ENCODE results near the gene VSTM1.
"Not testable (repeated sequence)": the region's sequence is repeated elsewhere in the genome, so short reads cannot be mapped to it uniquely, and the experiment has no call there.

Gene VSTM1

GRCh38 chr19:54047616-54048015, 16.1 kb downstream of the VSTM1 start:
- no peaks in the 10 kb centered on the region for H3K4me1 ChIP-seq (ENCODE audit: insufficient read depth, poor library complexity, severe bottlenecking)
- no peak for TF ChIP-seq CTCF (IDR thresholded peaks at IDR 0.05; ENCODE audit: poor library complexity, severe bottlenecking)
- no peak overlapping the region for H3K27ac ChIP-seq (ENCODE audit: poor library complexity, severe bottlenecking)
- no peaks in the 10 kb centered on the region for H3K36me3 ChIP-seq (ENCODE audit: low read depth)
- no peak for DNase-seq (ENCODE audit: low spot score)
- peaks cover 4% of the 10 kb centered on the region for H3K27me3 ChIP-seq (ENCODE audit: insufficient read depth, poor library complexity, severe bottlenecking)
- H3K9me3 ChIP-seq (ENCODE audit: severe bottlenecking), result no peaks in the 10 kb centered on the region
- H3K4me3 ChIP-seq (ENCODE audit: severe bottlenecking), result no peak overlapping the region
- ATAC-seq (ENCODE audit: low read depth), result no peak

- ATAC-seq (ENCODE audit: low read depth), result no peak
- no peak for DNase-seq (ENCODE audit: low spot score)
- Histone ChIP-seq H3K27ac (ENCODE audit: poor library complexity, severe bottlenecking) (no peak overlapping the region), H3K4me3 (ENCODE audit: severe bottlenecking) (no peak overlapping the region), H3K36me3 (ENCODE audit: low read depth) (no peaks in the 10 kb centered on the region), H3K4me1 (ENCODE audit: insufficient read depth, poor library complexity, severe bottlenecking) (peaks cover 11% of the 10 kb centered on the region), H3K9me3 (ENCODE audit: severe bottlenecking) (no peaks in the 10 kb centered on the region), H3K27me3 (ENCODE audit: insufficient read depth, poor library complexity, severe bottlenecking) (peaks cover 4% of the 10 kb centered on the region)
- no peak for TF ChIP-seq CTCF (IDR thresholded peaks at IDR 0.05; ENCODE audit: poor library complexity, severe bottlenecking)
These were observed 17.9 kb downstream of the VSTM1 start for GRCh38 chr19:54045771-54046170.

DNA sequence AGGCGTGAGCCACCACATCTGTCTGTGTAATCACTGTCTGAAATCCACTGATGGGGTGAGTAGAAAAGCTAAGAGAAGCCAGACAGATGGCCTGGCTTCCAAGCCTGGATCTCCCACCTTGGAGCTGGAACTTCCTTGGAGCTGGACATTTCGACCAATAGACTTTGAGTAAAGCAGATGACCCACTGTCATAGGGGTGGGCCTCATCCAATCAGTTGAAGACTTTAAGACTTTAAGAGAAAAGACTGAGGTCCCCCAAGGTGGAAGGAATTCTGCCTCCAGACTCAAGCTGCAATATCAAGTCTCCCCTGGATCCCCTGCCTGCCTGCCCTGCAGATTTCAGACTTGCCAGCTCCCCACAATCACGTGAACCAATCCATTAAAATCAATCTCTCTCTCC, 20.7 kb downstream of the VSTM1 start:
- DNase-seq (ENCODE audit: low spot score), result no peak
- no peak overlapping the region for H3K4me3 ChIP-seq (ENCODE audit: severe bottlenecking)
- no peak for ATAC-seq (ENCODE audit: low read depth)
- no peak for TF ChIP-seq CTCF (IDR thresholded peaks at IDR 0.05; ENCODE audit: poor library complexity, severe bottlenecking)
- H3K27ac ChIP-seq (ENCODE audit: poor library complexity, severe bottlenecking), result peak overlapping the region; percentile 60
- peaks cover 11% of the 10 kb centered on the region for H3K4me1 ChIP-seq (ENCODE audit: insufficient read depth, poor library complexity, severe bottlenecking)
- H3K9me3 ChIP-seq (ENCODE audit: severe bottlenecking), result no peaks in the 10 kb centered on the region
- H3K36me3 ChIP-seq (ENCODE audit: low read depth), result no peaks in the 10 kb centered on the region
- peaks cover 4% of the 10 kb centered on the region for H3K27me3 ChIP-seq (ENCODE audit: insufficient read depth, poor library complexity, severe bottlenecking)

DNA sequence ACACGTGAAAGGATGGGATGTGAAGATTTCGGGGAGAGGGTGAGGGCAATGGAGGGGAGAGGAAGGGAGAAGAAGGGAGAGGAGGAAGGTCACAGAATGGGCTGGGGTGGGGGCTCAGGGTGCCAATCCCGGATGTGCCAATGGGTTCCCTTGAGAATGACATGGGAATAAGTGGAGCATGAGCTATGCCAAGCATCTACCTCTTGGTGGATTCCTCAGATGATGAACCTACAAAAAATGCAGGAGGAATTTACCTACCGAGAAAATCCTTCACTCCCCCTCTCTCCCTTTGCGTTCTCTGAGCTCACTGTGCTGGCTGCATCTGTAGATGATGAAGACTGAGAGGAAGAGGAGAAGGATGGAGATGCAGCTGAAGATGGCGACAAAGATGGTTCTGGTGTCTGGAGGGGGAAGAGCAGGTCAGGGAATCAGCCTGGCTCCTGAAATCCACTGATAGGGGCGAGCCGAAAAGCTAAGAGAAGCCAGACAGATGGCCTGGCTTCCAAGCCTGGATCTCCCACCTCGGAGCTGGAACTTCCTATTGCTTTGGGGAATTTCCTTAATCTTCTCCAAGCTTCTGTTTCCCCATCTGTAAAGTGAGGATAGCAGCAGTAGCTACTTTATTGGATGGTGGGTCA, 21.6 kb downstream of the VSTM1 start:
- Histone ChIP-seq H3K4me1 (ENCODE audit: insufficient read depth, poor library complexity, severe bottlenecking) (peaks cover 11% of the 10 kb centered on the region), H3K9me3 (ENCODE audit: severe bottlenecking) (no peaks in the 10 kb centered on the region), H3K4me3 (ENCODE audit: severe bottlenecking) (no peak overlapping the region), H3K27me3 (ENCODE audit: insufficient read depth, poor library complexity, severe bottlenecking) (peaks cover 4% of the 10 kb centered on the region), H3K27ac (ENCODE audit: poor library complexity, severe bottlenecking) (peak overlapping the region; percentile 60), H3K36me3 (ENCODE audit: low read depth) (no peaks in the 10 kb centered on the region)
- ATAC-seq (ENCODE audit: low read depth), result peak; percentile 80
- no peak for TF ChIP-seq CTCF (IDR thresholded peaks at IDR 0.05; ENCODE audit: poor library complexity, severe bottlenecking)
- DNase-seq (ENCODE audit: low spot score), result no peak

DNA sequence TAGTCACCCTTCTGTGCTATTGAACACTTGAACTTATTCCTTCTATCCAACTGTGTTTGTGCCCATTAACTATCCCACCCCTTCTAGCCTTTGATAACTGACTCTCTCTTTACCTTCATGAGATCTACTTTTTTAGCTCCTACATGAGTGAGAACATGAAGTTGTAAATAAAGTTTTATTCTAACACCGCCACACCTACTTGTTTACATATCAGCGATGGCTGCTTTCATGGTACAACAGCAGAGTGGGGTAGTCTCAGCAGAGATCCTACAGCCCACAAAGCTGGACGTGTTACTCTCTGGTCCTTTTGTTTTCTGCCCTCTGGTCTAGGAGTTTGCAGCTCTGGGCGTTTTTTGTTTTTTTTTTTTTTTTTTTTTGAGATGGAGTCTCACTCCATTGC, 23.7 kb downstream of the VSTM1 start:
- DNase-seq (ENCODE audit: low spot score) (no peak), ATAC-seq (ENCODE audit: low read depth) (no peak)
- TF ChIP-seq CTCF (IDR thresholded peaks at IDR 0.05; ENCODE audit: poor library complexity, severe bottlenecking), result no peak
- Histone ChIP-seq H3K4me3 (ENCODE audit: severe bottlenecking) (no peak overlapping the region), H3K27ac (ENCODE audit: poor library complexity, severe bottlenecking) (no peak overlapping the region), H3K4me1 (ENCODE audit: insufficient read depth, poor library complexity, severe bottlenecking) (peaks cover 26% of the 10 kb centered on the region), H3K27me3 (ENCODE audit: insufficient read depth, poor library complexity, severe bottlenecking) (no peaks in the 10 kb centered on the region), H3K9me3 (ENCODE audit: severe bottlenecking) (no peaks in the 10 kb centered on the region), H3K36me3 (ENCODE audit: low read depth) (no peaks in the 10 kb centered on the region)

GRCh38 chr19:54036542-54036941, 27.2 kb downstream of the VSTM1 start:
- H3K9me3 ChIP-seq (ENCODE audit: severe bottlenecking); H3K27me3 ChIP-seq (ENCODE audit: insufficient read depth, poor library complexity, severe bottlenecking); H3K36me3 ChIP-seq (ENCODE audit: low read depth); H3K4me3 ChIP-seq (ENCODE audit: severe bottlenecking); ATAC-seq (ENCODE audit: low read depth); DNase-seq (ENCODE audit: low spot score): not testable (repeated sequence)
- H3K4me1 ChIP-seq (ENCODE audit: insufficient read depth, poor library complexity, severe bottlenecking), result peaks cover 18% of the 10 kb centered on the region
- H3K27ac ChIP-seq (ENCODE audit: poor library complexity, severe bottlenecking), result peak overlapping the region; percentile 85

All from RWPE2 (cell line).